Transverse colon (tissue), 4 donors: ENCODE results near the gene GABPB2. TPM values are rescaled to one million over a fixed set of nuclear protein-coding genes. Genes with fewer than 3 reads are reported as not detected.
"Not testable (repeated sequence)": the region's sequence is repeated elsewhere in the genome, so short reads cannot be mapped to it uniquely, and the experiment has no call there.

Experiments used
- DNase-seq: peaks from one replicate; pipeline ENCODE4 v3.0.0-alpha.2; 2019
- H3K27ac ChIP-seq, 4 donors: fragments of 200-600 bp; sonication (generic); 2 replicates each; pipeline ENCODE4 v1.5.1; 2016 to 2018; ENCODE audit warnings: inconsistent platforms in 4 of 4
- H3K27me3 ChIP-seq: fragments of 200-600 bp; sonication (generic); 2 replicates; pipeline ENCODE4 v1.5.1; 2017; ENCODE audit warnings: inconsistent platforms
- H3K36me3 ChIP-seq, 4 donors: fragments of 200-600 bp; sonication (generic); 2 replicates each; pipeline ENCODE4 v1.5.1; 2017 to 2019; ENCODE audit warnings: inconsistent platforms in 4 of 4
- H3K4me1 ChIP-seq, 4 donors: fragments of 200-600 bp; sonication (generic); 2 replicates each; pipeline ENCODE4 v1.5.1; 2017 to 2020; ENCODE audit warnings: inconsistent platforms in 4 of 4
- H3K4me3 ChIP-seq, 4 donors: fragments of 200-600 bp; sonication (generic); 1 replicate in 1 of 4; 2 replicates in 3 of 4; pipeline versions ENCODE4 v1.5.1 to v1.6.1; 2017 to 2019; ENCODE audit warnings: inconsistent platforms in 4 of 4
- H3K9me3 ChIP-seq, 2 donors: fragments of 200-600 bp; sonication (generic); 2 replicates each; pipeline ENCODE4 v1.5.1; 2017 to 2019; ENCODE audit warnings: inconsistent platforms in 2 of 2
- CTCF ChIP-seq, 5 experiments: fragments of 200-600 bp in 3 of 5; fragments of 450-650 bp in 2 of 5; sonication (generic) in 3 of 5; IDR thresholded peaks; 1 replicate in 2 of 5; 2 replicates in 3 of 5; pipeline ENCODE4 v1.5.1; 2016 to 2017; ENCODE audit warnings: antibody characterized with exemption in 5 of 5, inconsistent platforms in 3 of 5, mild to moderate bottlenecking in 2 of 5, moderate library complexity in 1 of 5
- EP300 ChIP-seq: sonication (generic); formaldehyde crosslinking; IDR thresholded peaks from one replicate; pipeline ENCODE4 v1.6.1; 2017; ENCODE audit warnings: antibody characterized with exemption, low read depth
- POLR2A ChIP-seq: fragments of 450-650 bp; IDR thresholded peaks from one replicate; pipeline ENCODE4 v1.6.1; 2016; ENCODE audit warnings: antibody characterized with exemption, mild to moderate bottlenecking, moderate library complexity
- POLR2AphosphoS5 ChIP-seq, 3 donors: sonication (generic); formaldehyde crosslinking; IDR thresholded peaks; one replicate each; pipeline ENCODE4 v1.6.1; 2016; ENCODE audit warnings: antibody characterized with exemption in 3 of 3
- WGBS, 2 donors: methylation state at CpG; one replicate each; pipeline ENCODE4 v1.1.5; 2018; ENCODE audit warnings: low coverage in 1 of 2; 5-methylcytosine and 5-hydroxymethylcytosine counted together
- in situ Hi-C, 4 donors: fragments of 200-750 bp; cut with MboI; loops; one replicate each; pipeline versions ENCODE4 v1.15.0 to v1.15.1; 2017; ENCODE audit warnings: low sequenced_read_pairs in 3 of 4, low pct_ligation_motif_present in 1 of 4, low pct_unique_long_range_greater_than_20kb in 1 of 4
- intact Hi-C: fragments of 100-400 bp; cut with DNase I; formaldehyde crosslinking; loops from one replicate; pipeline ENCODE4 v1.15.1; 2023; ENCODE audit warnings: low total_unique reads
- total RNA-seq, 4 donors: library from RNA; depleted of rRNA; stranded (reverse); fragments of >200 nt; gene quantifications; one replicate each; pipeline ENCODE4 v1.1.0, GENCODE V29; 2016

Gene GABPB2
- total RNA-seq, 4 donors from 2014 or later, result 9.6 to 19.8 (median 10.2) TPM

- Histone ChIP-seq H3K27me3 (no peaks in the 10 kb centered on the region), H3K4me3 (no peak overlapping the region), H3K4me1 (peaks cover 2 to 13% (median 7%) of the 10 kb centered on the region in 4 donors), H3K9me3 (no peaks in the 10 kb centered on the region), H3K36me3 (no peaks in the 10 kb centered on the region), H3K27ac (no peak overlapping the region)
- intact Hi-C loops, result no loop called here
- in situ Hi-C loops, result no loop called here
- no peak for DNase-seq
- TF ChIP-seq POLR2A (no peak), CTCF (IDR thresholded peaks at IDR 0.05) (no peak), POLR2AphosphoS5 (IDR thresholded peaks at IDR 0.05) (no peak), EP300 (no peak)
- 95 to 100% methylated on average over 1 to 4 of the region's 4 CpGs for WGBS, 2 donors
These were observed 3.4 kb upstream of the GABPB2 start for GRCh38 chr1:151067185-151067584.

- WGBS, 2 donors, result 61 to 78% methylated on average over 2 to 5 of the region's 5 CpGs
- Histone ChIP-seq H3K27me3 (no peaks in the 10 kb centered on the region), H3K4me1 (peaks cover 2 to 16% (median 7%) of the 10 kb centered on the region in 4 donors), H3K27ac (peak overlapping the region; percentile 92 to 100 (median 98)), H3K36me3 (no peaks in the 10 kb centered on the region), H3K9me3 (no peaks in the 10 kb centered on the region), H3K4me3 (no peak overlapping the region)
- no peak for DNase-seq
- in situ Hi-C loops (no loop called here), intact Hi-C loops (no loop called here)
- no peak for TF ChIP-seq POLR2A
These were observed 1.5 kb upstream of the GABPB2 start for GRCh38 chr1:151069103-151069486.

- no peaks in the 10 kb centered on the region for H3K36me3 ChIP-seq
- TF ChIP-seq POLR2AphosphoS5 (IDR thresholded peaks at IDR 0.05), result no peak
- H3K4me3 ChIP-seq, result no peak overlapping the region
- in situ Hi-C loops (no loop called here), intact Hi-C loops (no loop called here)
- 82 to 96% methylated on average over 4 to 13 of the region's 13 CpGs for WGBS, 2 donors
- no peak for DNase-seq
- no peaks in the 10 kb centered on the region for H3K9me3 ChIP-seq
- H3K27me3 ChIP-seq, result no peaks in the 10 kb centered on the region
- H3K4me1 ChIP-seq, result peaks cover 2 to 16% (median 7%) of the 10 kb centered on the region in 4 donors
- peak overlapping the region in 3 of 4 donors; percentile 92 to 100 (median 99) for H3K27ac ChIP-seq
These were observed 1.7 kb downstream of the GABPB2 start for GRCh38 chr1:151072224-151072623.

GRCh38 chr1:151085953-151086559, 15.5 kb downstream of the GABPB2 start:
- in situ Hi-C loops, result no loop called here
- H3K4me3 ChIP-seq, result no peak overlapping the region
- 68 to 81% methylated on average over 2 to 4 of the region's 4 CpGs for WGBS, 2 donors
- intact Hi-C loops, result loop anchor here (5.0 kb wide), 1 partner anchor 139 kb away; no protein-coding TSS in a partner anchor
- H3K27ac ChIP-seq, result no peak overlapping the region
- DNase-seq, result no peak
- no peaks in the 10 kb centered on the region for H3K27me3 ChIP-seq
- H3K36me3 ChIP-seq, result peaks cover 0 to 3% (median 0%) of the 10 kb centered on the region in 4 donors
- no peaks in the 10 kb centered on the region for H3K4me1 ChIP-seq
- TF ChIP-seq CTCF (IDR thresholded peaks at IDR 0.05) (no peak), EP300 (no peak), POLR2AphosphoS5 (IDR thresholded peaks at IDR 0.05) (no peak), POLR2A (no peak)
- H3K9me3 ChIP-seq, result no peaks in the 10 kb centered on the region

- H3K4me3 ChIP-seq, intact Hi-C loops, H3K9me3 ChIP-seq, DNase-seq, H3K4me1 ChIP-seq, H3K27ac ChIP-seq, H3K27me3 ChIP-seq: not testable (repeated sequence)
- peaks cover 0 to 11% (median 2%) of the 10 kb centered on the region in 4 donors for H3K36me3 ChIP-seq
- 40 to 85% methylated on average over 1 to 6 of the region's 6 CpGs for WGBS, 2 donors
- in situ Hi-C loops, result loop anchor here in 2 of 4 donors (5.0 to 10.0 kb wide), 3 partner anchors 57 to 147 kb away; partner anchors contain the start of gene TNFAIP8L2 (in 2 of the 2)
These were observed 26.9 kb downstream of the GABPB2 start for GRCh38 chr1:151097426-151097825.
